Psoas muscle (tissue), 8 donors: ENCODE data around the gene GRID2. TPM values are rescaled to one million over a fixed set of nuclear protein-coding genes. Genes with fewer than 3 reads are reported as not detected.

Source experiments
- ATAC-seq, 4 donors: fragments of 200-7000 bp; cut with Tn5 transposase; one replicate each; pipeline ENCODE4 v1.9.1; 2020; ENCODE audit warnings: moderate library complexity in 3 of 4, mild to moderate bottlenecking in 2 of 4
- DNase-seq, 2 donors: peaks; one replicate each; pipeline ENCODE4 v3.0.0-alpha.2; 2020
- H3K27ac ChIP-seq: fragments of 200-600 bp; one replicate; pipeline ENCODE4 v1.8.0; 2022
- H3K27me3 ChIP-seq, 3 donors: fragments of 200-600 bp in 1 of 3; one replicate each; pipeline versions ENCODE4 v1.6.1 to v1.8.0; 2013 to 2022; ENCODE audit warnings: low read length in 2 of 3, mild to moderate bottlenecking in 2 of 3, moderate library complexity in 1 of 3; ENCODE audit not compliant: insufficient read depth in 3 of 3
- H3K36me3 ChIP-seq, 2 donors: fragments of 200-600 bp in 1 of 2; one replicate each; pipeline versions ENCODE4 v1.6.1 to v1.8.0; 2013 to 2022; ENCODE audit warnings: low read depth in 1 of 2, mild to moderate bottlenecking in 1 of 2, moderate library complexity in 1 of 2; ENCODE audit not compliant: insufficient read depth in 1 of 2
- H3K4me1 ChIP-seq: fragments of 200-600 bp; one replicate; pipeline ENCODE4 v1.8.0; 2022
- H3K4me3 ChIP-seq: fragments of 200-600 bp; one replicate; pipeline ENCODE4 v1.8.0; 2022; ENCODE audit warnings: mild to moderate bottlenecking
- H3K9me3 ChIP-seq: fragments of 200-600 bp; one replicate; pipeline ENCODE4 v1.8.0; 2022
- WGBS, 3 donors: extraction: QIAGEN DNeasy Blood & Tissue Kit; methylation state at CpG; one replicate each; pipeline versions ENCODE4 v1.1.6 to v1.1.7; 2013; 5-methylcytosine and 5-hydroxymethylcytosine counted together
- intact Hi-C, 2 donors: fragments of 100-400 bp; cut with DNase I; formaldehyde crosslinking; loops; one replicate each; pipeline versions ENCODE4 v1.11.0 to v1.14.2; 2022
- polyA plus RNA-seq, 3 donors: library from polyadenylated mRNA; stranded (reverse); fragments of 200-250 nt; gene quantifications; one replicate each; pipeline ENCODE4 v1.2.3, GENCODE V29; 2013
- total RNA-seq, 4 donors: library from RNA; stranded (reverse); fragmentation: NEBNext Ultra II Directional in 2 of 4; extraction: Animal tissue kit (Norgen Biotek cat#: 25700) in 2 of 4; gene quantifications; one replicate each; pipeline versions ENCODE4 v1.2.1 to v1.2.4, GENCODE V29; 2021 to 2023
- TF ChIP-seq, protein P1 (sequence below): fragments of 200-600 bp; IDR thresholded peaks from one replicate; pipeline ENCODE4 v1.8.0; 2022; ENCODE audit warnings: antibody characterized with exemption
- donor health status: healthy with polysubstance abuse.
- donor health status: DM: no; HTN: no; CAD: no; lungs with moderate emphysema.
- donor health status: Bipolar disorder and iron deficiency.
- donor health status: healthy.
- donor health status: DM: yes; HTN: yes; CAD: no.
- donor health status: DM: no; HTN: no; CAD: no.
- donor health status: DM: no; HTN: no; CAD: no.
- donor health status: DM: yes; HTN: yes; CAD: no.

The GRID2 gene
- total and polyA plus RNA-seq, 7 donors = not detected

DNA sequence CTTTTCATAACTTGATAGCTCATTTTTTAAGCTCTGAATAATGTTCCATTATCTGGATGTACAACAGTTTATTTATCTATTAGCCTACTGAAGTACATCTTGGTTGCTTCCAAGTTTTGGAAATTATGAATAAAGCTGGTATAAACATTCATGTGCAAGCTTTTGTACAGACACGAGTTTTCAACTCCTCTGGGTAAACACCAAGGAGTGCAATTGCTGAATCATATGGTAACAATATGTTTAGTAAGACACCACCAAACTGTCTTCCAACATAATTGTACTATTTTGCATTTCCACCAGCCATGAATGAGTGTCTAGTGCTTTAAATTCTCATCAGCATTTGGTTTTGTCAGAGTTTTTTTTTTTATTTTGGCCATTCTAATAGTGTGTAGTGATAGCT lies 1258.1 kb downstream of the GRID2 start:
- DNase-seq (no peak), ATAC-seq (no peak)
- Histone ChIP-seq H3K9me3 (no peaks in the 10 kb centered on the region), H3K27me3 (no peaks in the 10 kb centered on the region), H3K36me3 (no peaks in the 10 kb centered on the region), H3K27ac (no peak overlapping the region), H3K4me1 (no peaks in the 10 kb centered on the region), H3K4me3 (no peak overlapping the region)
- 54 to 66% (median 58%) methylated on average over 1 of the region's 1 CpG for WGBS, 3 donors
- intact Hi-C loops = no loop called here
- TF ChIP-seq, protein P1, sequence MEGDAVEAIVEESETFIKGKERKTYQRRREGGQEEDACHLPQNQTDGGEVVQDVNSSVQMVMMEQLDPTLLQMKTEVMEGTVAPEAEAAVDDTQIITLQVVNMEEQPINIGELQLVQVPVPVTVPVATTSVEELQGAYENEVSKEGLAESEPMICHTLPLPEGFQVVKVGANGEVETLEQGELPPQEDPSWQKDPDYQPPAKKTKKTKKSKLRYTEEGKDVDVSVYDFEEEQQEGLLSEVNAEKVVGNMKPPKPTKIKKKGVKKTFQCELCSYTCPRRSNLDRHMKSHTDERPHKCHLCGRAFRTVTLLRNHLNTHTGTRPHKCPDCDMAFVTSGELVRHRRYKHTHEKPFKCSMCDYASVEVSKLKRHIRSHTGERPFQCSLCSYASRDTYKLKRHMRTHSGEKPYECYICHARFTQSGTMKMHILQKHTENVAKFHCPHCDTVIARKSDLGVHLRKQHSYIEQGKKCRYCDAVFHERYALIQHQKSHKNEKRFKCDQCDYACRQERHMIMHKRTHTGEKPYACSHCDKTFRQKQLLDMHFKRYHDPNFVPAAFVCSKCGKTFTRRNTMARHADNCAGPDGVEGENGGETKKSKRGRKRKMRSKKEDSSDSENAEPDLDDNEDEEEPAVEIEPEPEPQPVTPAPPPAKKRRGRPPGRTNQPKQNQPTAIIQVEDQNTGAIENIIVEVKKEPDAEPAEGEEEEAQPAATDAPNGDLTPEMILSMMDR = no peak

DNA sequence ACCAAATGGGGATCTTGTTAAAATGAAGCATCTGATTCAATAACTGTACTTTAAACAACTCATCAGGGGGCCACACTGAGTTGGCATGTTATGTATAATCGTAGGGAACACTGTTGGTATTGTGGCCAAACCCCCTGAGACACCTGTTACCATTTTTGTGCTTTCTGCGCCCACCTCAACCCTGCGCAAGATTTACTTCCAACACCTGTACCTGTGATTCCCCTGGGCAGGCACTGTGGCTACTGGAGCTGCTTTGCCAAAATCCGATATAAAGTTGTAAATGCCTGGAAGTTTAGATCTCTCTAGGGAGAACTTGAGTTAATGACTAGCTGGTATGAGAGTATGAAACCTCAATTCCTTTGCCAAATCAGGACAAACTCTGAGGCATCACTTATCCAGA lies 1265.0 kb downstream of the GRID2 start:
- DNase-seq = no peak
- Histone ChIP-seq H3K27ac (no peak overlapping the region), H3K36me3 (no peaks in the 10 kb centered on the region), H3K9me3 (no peaks in the 10 kb centered on the region), H3K4me3 (no peak overlapping the region), H3K27me3 (no peaks in the 10 kb centered on the region), H3K4me1 (no peaks in the 10 kb centered on the region)
- intact Hi-C loops = no loop called here
- ATAC-seq = no peak
- WGBS, 3 donors = 56 to 67% (median 61%) methylated on average over 4 of the region's 4 CpGs
- TF ChIP-seq, protein P1 = no peak

DNA sequence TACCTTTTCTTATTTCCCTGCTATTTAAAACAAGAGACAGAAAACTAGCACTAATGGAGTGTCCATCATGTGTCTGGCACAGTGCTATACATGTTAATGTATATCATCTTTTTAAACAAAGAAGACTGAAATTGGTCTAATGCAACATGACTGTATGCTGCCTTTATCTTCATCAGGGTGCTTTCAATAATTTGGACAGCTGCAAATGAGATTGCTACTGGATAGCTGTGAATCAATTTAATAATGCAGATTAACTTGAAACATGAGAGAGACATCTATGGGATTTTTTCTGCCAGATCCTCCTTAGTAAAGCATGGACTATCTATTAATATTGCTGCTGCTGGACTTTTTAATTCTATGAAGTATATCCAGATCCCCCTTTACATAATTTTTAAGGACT lies 1269.5 kb downstream of the GRID2 start:
- TF ChIP-seq, protein P1 = no peak
- Histone ChIP-seq H3K4me1 (no peaks in the 10 kb centered on the region), H3K27ac (no peak overlapping the region), H3K27me3 (no peaks in the 10 kb centered on the region), H3K36me3 (no peaks in the 10 kb centered on the region), H3K9me3 (no peaks in the 10 kb centered on the region), H3K4me3 (no peak overlapping the region)
- ATAC-seq = no peak
- no peak for DNase-seq
- intact Hi-C loops = no loop called here

DNA sequence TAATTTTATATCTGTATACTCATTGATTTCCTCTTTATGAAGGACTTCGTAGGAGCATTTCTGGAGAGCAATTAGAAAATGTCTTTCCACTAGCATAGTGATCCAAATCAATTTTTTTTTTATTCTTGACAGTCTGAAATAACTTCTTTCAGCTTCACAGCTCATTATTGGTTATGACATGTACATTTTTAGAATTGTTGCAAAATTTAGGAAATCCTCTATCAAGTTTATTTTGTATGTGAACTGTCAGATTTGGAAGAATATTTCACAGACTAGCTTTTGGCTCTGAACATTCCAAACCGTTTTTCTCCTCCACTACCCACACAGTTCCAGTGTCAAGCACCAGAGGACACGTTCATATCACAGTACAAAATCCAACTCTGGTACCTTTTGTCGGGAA lies 1275.2 kb downstream of the GRID2 start:
- Histone ChIP-seq H3K27ac (no peak overlapping the region), H3K9me3 (no peaks in the 10 kb centered on the region), H3K4me3 (no peak overlapping the region), H3K4me1 (no peaks in the 10 kb centered on the region), H3K36me3 (no peaks in the 10 kb centered on the region), H3K27me3 (no peaks in the 10 kb centered on the region)
- intact Hi-C loops = no loop called here
- TF ChIP-seq, protein P1 = no peak
- no peak for ATAC-seq
- DNase-seq = no peak
- 74 to 80% (median 76%) methylated on average over 4 of the region's 4 CpGs for WGBS, 3 donors

DNA sequence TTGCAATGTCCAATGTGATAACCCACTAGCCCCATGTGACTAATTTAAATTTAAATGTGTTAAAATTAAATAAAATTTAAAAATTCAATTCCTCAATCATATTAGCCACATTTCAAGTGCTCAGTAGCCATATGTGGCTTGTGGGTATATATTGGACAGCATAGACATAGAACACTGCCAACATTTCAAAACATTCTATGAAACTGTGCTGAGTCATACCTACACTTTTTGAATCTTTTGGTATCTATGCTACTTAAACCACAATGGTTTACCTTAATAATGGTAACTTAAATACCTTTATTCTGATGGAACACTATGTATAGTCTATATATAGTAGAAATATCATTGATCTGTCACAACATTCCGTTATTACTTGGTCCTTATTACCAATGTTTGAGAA lies 1301.4 kb downstream of the GRID2 start:
- no peak overlapping the region for H3K27ac ChIP-seq
- DNase-seq (no peak), ATAC-seq (no peak)
- WGBS, 3 donors = 62 to 78% (median 66%) methylated on average over 1 of the region's 1 CpG
- intact Hi-C loops = no loop called here
- H3K27me3 ChIP-seq = no peaks in the 10 kb centered on the region
- H3K4me3 ChIP-seq = no peak overlapping the region
- H3K36me3 ChIP-seq = no peaks in the 10 kb centered on the region
- H3K4me1 ChIP-seq = no peaks in the 10 kb centered on the region
- TF ChIP-seq, protein P1 = no peak
- peaks cover 3% of the 10 kb centered on the region for H3K9me3 ChIP-seq
